ENCODE results near the gene DGCR6.
"Not testable (repeated sequence)": the region's sequence is repeated elsewhere in the genome, so short reads cannot be mapped to it uniquely, and the experiment has no call there.

DGCR6 gene

DNA sequence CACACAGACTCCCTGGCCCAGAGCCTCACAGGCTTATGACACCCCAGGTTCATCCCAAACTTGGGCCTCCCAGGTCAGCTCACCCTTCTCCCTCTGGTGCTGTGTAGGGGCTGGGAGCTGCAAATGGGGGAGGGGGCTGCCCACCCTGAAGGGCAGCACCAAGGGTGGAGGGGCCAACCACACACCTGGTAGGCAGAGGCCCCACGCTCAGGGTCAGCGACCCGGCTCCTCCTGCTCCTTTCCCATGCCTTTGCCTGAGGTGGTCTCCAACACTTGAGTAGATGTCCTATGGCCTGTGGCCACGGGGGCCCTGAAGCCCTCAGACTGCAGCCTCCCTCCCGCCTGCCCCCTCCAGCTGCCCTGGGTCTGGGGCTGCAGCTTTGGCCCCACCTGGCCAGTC is 3.4 kb downstream of the DGCR6 start:
- TF ChIP-seq, protein P1, sequence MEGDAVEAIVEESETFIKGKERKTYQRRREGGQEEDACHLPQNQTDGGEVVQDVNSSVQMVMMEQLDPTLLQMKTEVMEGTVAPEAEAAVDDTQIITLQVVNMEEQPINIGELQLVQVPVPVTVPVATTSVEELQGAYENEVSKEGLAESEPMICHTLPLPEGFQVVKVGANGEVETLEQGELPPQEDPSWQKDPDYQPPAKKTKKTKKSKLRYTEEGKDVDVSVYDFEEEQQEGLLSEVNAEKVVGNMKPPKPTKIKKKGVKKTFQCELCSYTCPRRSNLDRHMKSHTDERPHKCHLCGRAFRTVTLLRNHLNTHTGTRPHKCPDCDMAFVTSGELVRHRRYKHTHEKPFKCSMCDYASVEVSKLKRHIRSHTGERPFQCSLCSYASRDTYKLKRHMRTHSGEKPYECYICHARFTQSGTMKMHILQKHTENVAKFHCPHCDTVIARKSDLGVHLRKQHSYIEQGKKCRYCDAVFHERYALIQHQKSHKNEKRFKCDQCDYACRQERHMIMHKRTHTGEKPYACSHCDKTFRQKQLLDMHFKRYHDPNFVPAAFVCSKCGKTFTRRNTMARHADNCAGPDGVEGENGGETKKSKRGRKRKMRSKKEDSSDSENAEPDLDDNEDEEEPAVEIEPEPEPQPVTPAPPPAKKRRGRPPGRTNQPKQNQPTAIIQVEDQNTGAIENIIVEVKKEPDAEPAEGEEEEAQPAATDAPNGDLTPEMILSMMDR (IDR thresholded peaks at IDR 0.05; ENCODE audit: low read depth, low read length, missing control alignments) = no peak
- in situ Hi-C loops (cut with HindIII; ENCODE audit: low sequenced_read_pairs) = no loop called here
- DNase-seq (ENCODE audit: low read depth) = no peak
- no peak overlapping the region for H3K4me3 ChIP-seq (ENCODE audit: low read depth, low read length)

DNA sequence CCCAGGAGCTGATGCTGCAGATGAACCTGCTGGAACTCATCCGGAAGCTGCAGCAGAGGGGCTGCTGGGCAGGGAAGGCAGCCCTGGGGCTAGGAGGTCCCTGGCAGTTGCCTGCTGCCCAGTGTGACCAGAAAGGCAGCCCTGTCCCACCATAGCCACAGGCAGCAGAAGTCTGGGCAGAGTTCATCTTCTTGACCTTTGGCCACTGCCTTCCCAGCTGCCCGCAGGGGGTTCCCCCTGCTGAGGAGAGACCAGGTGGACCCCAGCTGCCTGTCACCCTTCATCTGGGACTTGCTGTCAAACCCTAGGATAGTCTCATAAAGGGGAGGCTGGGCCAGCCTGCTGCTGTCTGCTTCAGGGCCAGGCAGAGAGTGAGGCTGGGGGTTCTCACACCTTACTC is 5.4 kb downstream of the DGCR6 start:
- in situ Hi-C loops (cut with HindIII; ENCODE audit: low sequenced_read_pairs) = not testable (repeated sequence)

DNA sequence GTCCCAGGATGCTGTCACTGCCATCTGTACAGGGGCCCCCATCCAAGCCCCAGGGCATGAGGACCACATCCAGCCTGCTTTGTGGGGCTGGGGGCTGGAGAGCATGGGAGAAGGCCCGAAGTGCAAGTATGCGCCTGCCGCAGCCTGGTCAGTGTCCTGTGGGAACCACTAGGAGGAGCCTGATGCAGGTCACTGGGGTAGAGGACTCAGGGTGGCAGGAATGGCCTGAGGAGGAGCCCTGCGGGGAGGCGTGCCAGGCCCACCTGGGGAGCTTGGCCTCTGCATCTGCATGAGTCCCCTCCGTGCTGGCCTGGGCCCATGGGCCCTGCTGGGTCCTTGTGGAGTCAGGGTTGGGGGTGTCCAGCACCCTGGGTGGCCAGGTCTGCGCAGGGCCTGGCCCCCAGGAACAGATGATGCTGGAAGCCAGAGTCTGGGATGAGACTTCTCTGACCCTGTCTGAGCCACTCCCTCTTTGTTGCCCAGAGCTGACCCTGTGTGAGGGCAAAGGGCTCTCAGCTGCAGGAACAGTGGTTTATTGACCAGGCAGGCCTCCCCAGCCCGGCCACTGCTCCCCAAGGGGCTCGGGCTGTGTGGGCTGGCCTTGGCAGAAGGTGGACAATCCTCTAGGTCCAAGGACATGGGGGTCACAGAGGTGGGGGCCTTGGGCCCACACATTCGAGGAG is 6.3 kb downstream of the DGCR6 start:
- in situ Hi-C loops (cut with HindIII; ENCODE audit: low sequenced_read_pairs); DNase-seq (ENCODE audit: low read depth): not testable (repeated sequence)

More for the DNA sequence above, 5.4 kb downstream of the DGCR6 start:
- H3K4me3 ChIP-seq (ENCODE audit: low read depth, low read length); DNase-seq (ENCODE audit: low read depth): not testable (repeated sequence)

DNA sequence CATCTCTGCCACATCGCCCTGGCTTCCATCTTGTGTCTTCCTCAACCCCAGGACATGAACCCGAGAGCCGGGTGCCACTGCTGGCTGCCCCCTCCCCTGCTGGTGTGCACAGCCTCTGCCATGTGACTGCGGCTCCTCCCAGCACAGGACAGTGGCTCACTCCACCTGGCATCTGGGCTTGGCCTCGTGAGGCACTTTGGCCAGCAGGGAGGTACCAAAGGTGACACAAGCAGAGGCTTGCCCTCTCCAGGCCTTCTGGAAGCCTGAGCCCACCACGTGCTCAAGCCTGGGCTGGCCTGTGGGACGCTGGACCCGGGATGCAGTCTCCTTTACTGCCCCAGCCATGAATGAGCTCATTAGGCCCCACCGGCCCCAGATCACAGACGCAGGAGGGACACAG is 8.4 kb downstream of the DGCR6 start:
- DNase-seq (ENCODE audit: low read depth) = not testable (repeated sequence)

More for the DNA sequence above, 6.3 kb downstream of the DGCR6 start:
- H3K4me3 ChIP-seq (ENCODE audit: low read depth, low read length) = not testable (repeated sequence)

DNA sequence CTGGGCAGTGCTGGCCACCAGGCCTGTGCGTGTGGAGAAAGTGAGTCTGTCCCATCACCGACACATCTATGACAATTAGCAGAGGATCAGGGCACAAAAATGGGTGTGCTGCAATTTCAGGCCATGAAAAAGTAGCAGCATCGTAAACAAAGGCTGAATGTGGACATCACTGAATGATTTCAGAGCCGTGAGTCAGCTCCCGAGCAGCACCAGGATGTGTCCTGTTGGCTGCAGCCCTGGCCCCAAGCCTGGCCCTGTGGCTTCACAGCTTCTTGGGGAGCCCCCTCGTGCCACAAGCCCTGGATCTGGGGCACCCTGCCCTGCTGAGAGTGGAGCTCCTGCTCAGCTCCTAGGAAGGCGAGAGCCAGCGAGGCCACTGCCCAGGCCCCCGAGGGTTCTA is 9.4 kb downstream of the DGCR6 start:
- DNase-seq (ENCODE audit: low read depth); in situ Hi-C loops (cut with HindIII; ENCODE audit: low sequenced_read_pairs): not testable (repeated sequence)

More for the DNA sequence above, 8.4 kb downstream of the DGCR6 start:
- H3K4me3 ChIP-seq (ENCODE audit: low read depth, low read length); in situ Hi-C loops (cut with HindIII; ENCODE audit: low sequenced_read_pairs): not testable (repeated sequence)

DNA sequence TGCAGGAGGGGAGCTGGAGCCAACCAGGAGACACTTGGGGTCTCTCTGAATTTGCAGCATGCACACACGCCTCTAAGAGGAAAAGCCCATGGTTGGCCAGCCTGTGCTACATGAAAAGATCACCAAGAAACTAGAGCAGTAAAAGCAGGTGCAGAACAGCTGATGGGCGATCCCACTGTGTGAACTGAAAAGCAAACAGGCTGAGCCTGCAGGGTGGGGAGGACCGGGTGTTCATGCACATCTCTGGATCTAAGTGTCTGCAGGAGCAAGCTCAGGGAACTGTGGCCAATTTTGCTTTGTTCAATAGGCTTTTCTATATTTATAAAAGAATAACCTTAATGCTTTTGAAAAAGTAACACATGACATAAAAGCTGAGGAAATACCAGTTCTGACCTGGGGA is 11.7 kb downstream of the DGCR6 start:
- H3K4me3 ChIP-seq (ENCODE audit: low read depth, low read length); in situ Hi-C loops (cut with HindIII; ENCODE audit: low sequenced_read_pairs); DNase-seq (ENCODE audit: low read depth): not testable (repeated sequence)

More for the DNA sequence above, 9.4 kb downstream of the DGCR6 start:
- not testable (repeated sequence) for H3K4me3 ChIP-seq (ENCODE audit: low read depth, low read length)

DNA sequence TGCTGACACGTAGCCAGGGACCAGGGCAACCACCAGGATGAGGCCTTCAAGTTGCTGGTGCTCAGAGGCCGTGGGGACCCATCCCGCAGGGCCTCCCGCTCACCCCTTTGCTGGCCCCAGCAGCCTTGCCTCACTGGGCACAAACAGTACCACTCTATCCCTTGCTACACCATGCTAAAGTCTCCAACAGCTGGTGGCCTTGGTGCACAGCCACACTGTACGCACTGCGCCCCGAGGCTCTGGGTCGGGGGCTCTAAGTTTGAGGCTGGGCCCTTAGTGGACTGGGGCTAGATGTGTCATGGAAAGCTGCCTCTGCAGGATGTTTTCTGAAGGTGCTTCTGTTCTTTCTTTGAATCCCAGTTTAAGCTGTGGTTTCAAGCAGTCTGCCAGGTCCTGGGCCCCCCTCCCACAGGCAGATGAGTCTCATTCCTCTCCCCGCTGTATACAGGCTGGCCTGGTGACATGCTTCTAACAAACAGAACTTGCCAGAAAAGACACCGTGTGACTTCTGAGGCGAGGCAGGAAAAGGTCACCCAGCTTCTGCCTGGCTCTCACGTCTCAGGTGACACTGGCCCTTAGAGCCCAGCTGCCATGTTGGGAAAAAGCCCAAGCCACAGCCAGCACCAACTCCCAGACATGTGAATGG is 14.3 kb downstream of the DGCR6 start:
- in situ Hi-C loops (cut with HindIII; ENCODE audit: low sequenced_read_pairs); DNase-seq (ENCODE audit: low read depth); H3K4me3 ChIP-seq (ENCODE audit: low read depth, low read length): not testable (repeated sequence)

DNA sequence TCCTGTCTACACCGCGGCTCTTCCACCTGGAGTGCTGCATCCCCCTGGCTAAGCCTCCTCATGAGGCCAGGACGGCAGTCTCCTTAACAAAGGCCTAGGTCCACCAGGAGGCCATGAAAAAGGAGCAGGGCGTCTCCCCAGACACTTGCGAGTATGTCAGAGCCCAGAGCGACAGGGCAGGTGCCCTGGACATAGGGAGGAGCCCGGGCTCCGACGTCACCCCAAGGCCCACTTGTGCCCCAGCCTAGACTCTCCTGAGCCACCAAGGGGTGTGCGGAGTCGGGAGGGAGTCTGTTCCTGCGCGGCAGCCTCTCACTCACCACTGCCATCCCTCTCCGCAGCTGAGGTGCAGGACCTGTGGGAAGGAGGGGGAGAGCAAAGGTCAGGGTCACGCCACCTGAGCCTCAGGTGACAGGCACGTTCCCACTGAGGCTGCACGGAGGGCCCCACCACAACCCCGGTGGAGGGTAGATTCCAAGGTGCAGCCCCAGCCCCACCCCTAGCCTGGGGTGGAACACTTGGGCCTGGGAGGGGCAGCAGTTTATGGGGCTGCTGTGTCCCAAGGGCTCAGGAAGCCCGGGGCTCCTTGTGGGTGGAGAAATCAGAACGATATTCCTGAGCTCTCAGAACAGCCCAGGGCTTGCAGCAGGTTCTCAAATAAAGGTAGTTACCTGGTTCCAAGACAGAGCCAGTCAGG is 19.4 kb downstream of the DGCR6 start:
- no peak for DNase-seq (ENCODE audit: low read depth)
- TF ChIP-seq, protein P1 (IDR thresholded peaks at IDR 0.05; ENCODE audit: low read depth, low read length, missing control alignments) = no peak
- no peak overlapping the region for H3K4me3 ChIP-seq (ENCODE audit: low read depth, low read length)
- in situ Hi-C loops (cut with HindIII; ENCODE audit: low sequenced_read_pairs) = no loop called here

DNA sequence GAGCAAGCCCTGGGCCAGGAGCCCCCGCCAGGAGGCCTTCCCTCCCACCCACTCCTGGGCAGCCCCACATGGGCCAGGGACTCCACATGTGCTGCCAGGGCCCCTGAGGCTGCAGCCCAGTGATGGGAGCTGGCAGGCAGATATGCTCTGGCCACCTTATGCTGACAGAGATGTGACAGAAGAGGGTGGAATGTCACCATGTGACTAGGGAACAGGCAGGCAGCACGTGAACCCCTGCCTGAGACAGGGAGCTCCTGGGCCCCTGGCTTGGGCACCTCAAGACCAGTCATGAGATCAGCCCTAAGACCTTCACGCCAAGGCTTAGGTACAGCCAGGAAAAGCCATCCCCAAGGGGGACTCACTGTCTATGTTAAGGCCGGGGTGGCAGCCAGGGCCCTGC is 20.9 kb downstream of the DGCR6 start:
- no peak for DNase-seq (ENCODE audit: low read depth)
- TF ChIP-seq, protein P1 (IDR thresholded peaks at IDR 0.05; ENCODE audit: low read depth, low read length, missing control alignments) = no peak
- H3K4me3 ChIP-seq (ENCODE audit: low read depth, low read length) = no peak overlapping the region
- in situ Hi-C loops (cut with HindIII; ENCODE audit: low sequenced_read_pairs) = no loop called here
